Stimulated activated CD4-positive, alpha-beta T cell treated with anti-CD3 and anti-CD28 coated beads, Interleukin-2, amount 100 ng/mL, for 48 hours (primary cell): ENCODE results near the gene WDR53.
"Not testable (repeated sequence)": the region's sequence is repeated elsewhere in the genome, so short reads cannot be mapped to it uniquely, and the experiment has no call there.

Source experiments
- DNase-seq, 2 donors: peaks; one replicate each; pipeline ENCODE4 v3.0.0-alpha.2; 2020

WDR53 gene

GRCh38 chr3:196568246-196569002 lies at the start of gene WDR53, which contains the start of gene FBXO45:
WDR53 (minus strand) TSS chr3:196568554; CDS start chr3:196561475, 7,079 bp downstream.
FBXO45 (plus strand) TSS chr3:196568660; CDS start chr3:196568985, 325 bp downstream.
- peak; percentile 91 to 93 for DNase-seq

- DNase-seq, result no peak
Measured at GRCh38 chr3:196617256-196617655, 48.9 kb upstream of the WDR53 start.

- not testable (repeated sequence) for DNase-seq
Measured at GRCh38 chr3:196615234-196615633, 46.9 kb upstream of the WDR53 start.

GRCh38 chr3:196611761-196612483 lies 43.6 kb upstream of the WDR53 start:
- no peak for DNase-seq

- no peak for DNase-seq
Measured at GRCh38 chr3:196609805-196610515, 41.6 kb upstream of the WDR53 start.

GRCh38 chr3:196609343-196609775 lies 41.0 kb upstream of the WDR53 start:
- DNase-seq, result peak; percentile 97 to 98

GRCh38 chr3:196608693-196609092 lies 40.3 kb upstream of the WDR53 start:
- no peak for DNase-seq

GRCh38 chr3:196604548-196604947 lies 36.2 kb upstream of the WDR53 start:
- DNase-seq, result peak in 1 of 2 donors; percentile 41

- no peak for DNase-seq
Measured at GRCh38 chr3:196603683-196604082, 35.3 kb upstream of the WDR53 start.

- DNase-seq, result no peak
Measured at GRCh38 chr3:196602673-196603072, 34.3 kb upstream of the WDR53 start.

GRCh38 chr3:196600359-196600758 lies 32.0 kb upstream of the WDR53 start:
- no peak for DNase-seq

GRCh38 chr3:196599734-196600128 lies 31.4 kb upstream of the WDR53 start:
- no peak for DNase-seq

- DNase-seq, result not testable (repeated sequence)
Measured at GRCh38 chr3:196597971-196598733, 29.8 kb upstream of the WDR53 start.

GRCh38 chr3:196596355-196596754 lies 28.0 kb upstream of the WDR53 start:
- DNase-seq, result no peak

GRCh38 chr3:196590279-196590678 lies 21.9 kb upstream of the WDR53 start:
- no peak for DNase-seq

- DNase-seq, result no peak
Measured at GRCh38 chr3:196585044-196585757, 16.8 kb upstream of the WDR53 start.

- DNase-seq, result no peak
Measured at GRCh38 chr3:196572389-196572788, 4.0 kb upstream of the WDR53 start.

- not testable (repeated sequence) for DNase-seq
Measured at GRCh38 chr3:196570332-196570731, 2.0 kb upstream of the WDR53 start.

- peak; percentile 22 to 31 for DNase-seq
Measured at GRCh38 chr3:196569003-196569516, 706 bp upstream of the WDR53 start.

GRCh38 chr3:196563721-196564225 lies 4.6 kb downstream of the WDR53 start:
- DNase-seq, result peak in 1 of 2 donors; percentile 5

GRCh38 chr3:196559826-196560225 lies 8.5 kb downstream of the WDR53 start:
- DNase-seq, result no peak
